ENCODE data around the gene NCMAP.

DNA sequence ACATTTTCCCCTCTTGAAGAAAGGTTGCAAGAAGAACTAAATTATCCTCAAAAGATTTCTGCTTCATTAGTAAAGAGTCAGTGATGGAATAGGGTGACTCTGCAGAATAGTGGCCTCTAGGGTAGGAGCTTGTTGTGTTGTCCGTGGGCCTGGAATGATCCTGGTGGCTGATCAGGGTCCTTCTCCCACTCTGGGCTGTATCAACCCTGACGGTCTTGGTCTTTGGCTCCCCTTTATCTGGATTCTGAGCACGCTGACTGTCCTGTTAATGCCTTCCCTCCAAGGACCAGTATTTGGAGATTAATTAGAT, 50.4 kb downstream of the NCMAP start:
- TF ChIP-seq CTCF (IDR thresholded peaks at IDR 0.05; ENCODE audit: poor library complexity, severe bottlenecking) (no peak), RAD21 (conservative IDR thresholded peaks at IDR 0.05) (no peak), EZH2 (IDR thresholded peaks at IDR 0.05; ENCODE audit: borderline replicate concordance, insufficient read depth, low read length, poor library complexity, severe bottlenecking) (no peak), TAF1 (IDR thresholded peaks at IDR 0.05; ENCODE audit: low read depth) (no peak)
- TF ChIP-seq, protein P1, sequence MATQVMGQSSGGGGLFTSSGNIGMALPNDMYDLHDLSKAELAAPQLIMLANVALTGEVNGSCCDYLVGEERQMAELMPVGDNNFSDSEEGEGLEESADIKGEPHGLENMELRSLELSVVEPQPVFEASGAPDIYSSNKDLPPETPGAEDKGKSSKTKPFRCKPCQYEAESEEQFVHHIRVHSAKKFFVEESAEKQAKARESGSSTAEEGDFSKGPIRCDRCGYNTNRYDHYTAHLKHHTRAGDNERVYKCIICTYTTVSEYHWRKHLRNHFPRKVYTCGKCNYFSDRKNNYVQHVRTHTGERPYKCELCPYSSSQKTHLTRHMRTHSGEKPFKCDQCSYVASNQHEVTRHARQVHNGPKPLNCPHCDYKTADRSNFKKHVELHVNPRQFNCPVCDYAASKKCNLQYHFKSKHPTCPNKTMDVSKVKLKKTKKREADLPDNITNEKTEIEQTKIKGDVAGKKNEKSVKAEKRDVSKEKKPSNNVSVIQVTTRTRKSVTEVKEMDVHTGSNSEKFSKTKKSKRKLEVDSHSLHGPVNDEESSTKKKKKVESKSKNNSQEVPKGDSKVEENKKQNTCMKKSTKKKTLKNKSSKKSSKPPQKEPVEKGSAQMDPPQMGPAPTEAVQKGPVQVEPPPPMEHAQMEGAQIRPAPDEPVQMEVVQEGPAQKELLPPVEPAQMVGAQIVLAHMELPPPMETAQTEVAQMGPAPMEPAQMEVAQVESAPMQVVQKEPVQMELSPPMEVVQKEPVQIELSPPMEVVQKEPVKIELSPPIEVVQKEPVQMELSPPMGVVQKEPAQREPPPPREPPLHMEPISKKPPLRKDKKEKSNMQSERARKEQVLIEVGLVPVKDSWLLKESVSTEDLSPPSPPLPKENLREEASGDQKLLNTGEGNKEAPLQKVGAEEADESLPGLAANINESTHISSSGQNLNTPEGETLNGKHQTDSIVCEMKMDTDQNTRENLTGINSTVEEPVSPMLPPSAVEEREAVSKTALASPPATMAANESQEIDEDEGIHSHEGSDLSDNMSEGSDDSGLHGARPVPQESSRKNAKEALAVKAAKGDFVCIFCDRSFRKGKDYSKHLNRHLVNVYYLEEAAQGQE (IDR thresholded peaks at IDR 0.05; ENCODE audit: borderline replicate concordance), result no peak
